Activated CD8-positive, alpha-beta T cell treated with anti-CD3 and anti-CD28 coated beads, Interleukin-2, amount 10 ng/mL, durations not matched to agents 7 days and 5 days (primary cell): ENCODE results near the gene HSDL2. TPM values are rescaled to one million over a fixed set of nuclear protein-coding genes. Genes with fewer than 3 reads are reported as not detected.

Experiments
- ATAC-seq: fragments of 150-1000 bp; cut with Tn5 transposase; one replicate; pipeline ENCODE4 v1.10.0; 2021; ENCODE audit warnings: moderate library complexity
- CTCF ChIA-PET: fragments of 350-600 bp; sonication (Branson Sonifier 250); formaldehyde crosslinking; loops from one replicate; lab custom pipeline; 2021; ENCODE audit warnings: antibody characterized with exemption; lab: Charles Lee
- POLR2A ChIA-PET: fragments of 350-600 bp; sonication (Branson Sonifier 250); formaldehyde crosslinking; loops from one replicate; lab custom pipeline; 2021; ENCODE audit warnings: antibody characterized with exemption; lab: Charles Lee
- DNase-seq: peaks from one replicate; pipeline ENCODE4 v3.0.0-alpha.2; 2020
- H3K27ac Mint-ChIP-seq: one replicate; pipeline ENCODE4 v1.8.0; 2021; ENCODE audit warnings: mild to moderate bottlenecking, mixed read lengths
- H3K27me3 Mint-ChIP-seq: one replicate; pipeline ENCODE4 v1.8.0; 2021; ENCODE audit warnings: low read depth, mixed read lengths
- H3K36me3 Mint-ChIP-seq: one replicate; pipeline ENCODE4 v1.8.0; 2021; ENCODE audit warnings: low read depth, mixed read lengths
- H3K4me1 Mint-ChIP-seq: one replicate; pipeline ENCODE4 v1.8.0; 2021; ENCODE audit warnings: low read depth, mixed read lengths
- H3K4me3 Mint-ChIP-seq: one replicate; pipeline ENCODE4 v1.8.0; 2021; ENCODE audit warnings: mild to moderate bottlenecking, mixed read lengths
- H3K9me3 Mint-ChIP-seq: one replicate; pipeline ENCODE4 v1.8.0; 2022; ENCODE audit warnings: mixed read lengths; ENCODE audit not compliant: insufficient read depth
- total RNA-seq, 2 experiments: library from RNA; stranded (reverse); gene quantifications; one replicate each; pipeline ENCODE4 v1.2.3, GENCODE V29; 2021

HSDL2 gene
- total RNA-seq, 2 experiments from 2014 or later = 28.9 to 29.8 TPM

GRCh38 chr9:112447283-112447761, 67.4 kb downstream of the HSDL2 start:
- Mint-ChIP-seq H3K36me3 (no peaks in the 10 kb centered on the region), H3K27ac (no peak overlapping the region), H3K27me3 (no peaks in the 10 kb centered on the region), H3K9me3 (no peaks in the 10 kb centered on the region), H3K4me1 (peaks cover 14% of the 10 kb centered on the region), H3K4me3 (no peak overlapping the region)
- CTCF ChIA-PET = no interaction called here
- POLR2A ChIA-PET = no interaction called here
- DNase-seq (no peak), ATAC-seq (no peak)

- POLR2A ChIA-PET = no interaction called here
- H3K9me3 Mint-ChIP-seq = peaks cover 4% of the 10 kb centered on the region
- H3K4me1 Mint-ChIP-seq = peaks cover 2% of the 10 kb centered on the region
- no peak overlapping the region for H3K4me3 Mint-ChIP-seq
- no peaks in the 10 kb centered on the region for H3K27me3 Mint-ChIP-seq
- H3K27ac Mint-ChIP-seq = no peak overlapping the region
- CTCF ChIA-PET = no interaction called here
- ATAC-seq (no peak), DNase-seq (no peak)
- H3K36me3 Mint-ChIP-seq = peaks cover 43% of the 10 kb centered on the region
Measured at GRCh38 chr9:112462855-112463254, 82.9 kb downstream of the HSDL2 start.

- ATAC-seq (no peak), DNase-seq (no peak)
- POLR2A ChIA-PET = no interaction called here
- no peaks in the 10 kb centered on the region for H3K27me3 Mint-ChIP-seq
- CTCF ChIA-PET = no interaction called here
- H3K27ac Mint-ChIP-seq = no peak overlapping the region
- H3K4me3 Mint-ChIP-seq = no peak overlapping the region
- H3K9me3 Mint-ChIP-seq = peaks cover 4% of the 10 kb centered on the region
- no peaks in the 10 kb centered on the region for H3K4me1 Mint-ChIP-seq
- H3K36me3 Mint-ChIP-seq = peaks cover 31% of the 10 kb centered on the region
Measured at GRCh38 chr9:112465352-112465751, 85.4 kb downstream of the HSDL2 start.

- Mint-ChIP-seq H3K9me3 (peaks cover 5% of the 10 kb centered on the region), H3K36me3 (peaks cover 30% of the 10 kb centered on the region), H3K27ac (no peak overlapping the region), H3K4me1 (no peaks in the 10 kb centered on the region), H3K4me3 (no peak overlapping the region), H3K27me3 (no peaks in the 10 kb centered on the region)
- POLR2A ChIA-PET = interaction anchor here (1.3 kb wide), 1 partner anchor 13 kb away, joined by 5 read pairs; the partner anchor contains the start of gene KIAA1958
- no peak for ATAC-seq
- CTCF ChIA-PET = interaction anchor here (0.8 kb wide), 1 partner anchor 10 kb away, joined by 3 read pairs; no protein-coding TSS in a partner anchor
- DNase-seq = no peak
Measured at GRCh38 chr9:112472996-112473395, 93.1 kb downstream of the HSDL2 start.

- Mint-ChIP-seq H3K36me3 (peaks cover 34% of the 10 kb centered on the region), H3K4me3 (no peak overlapping the region), H3K27me3 (no peaks in the 10 kb centered on the region), H3K9me3 (peaks cover 5% of the 10 kb centered on the region), H3K4me1 (no peaks in the 10 kb centered on the region), H3K27ac (no peak overlapping the region)
- CTCF ChIA-PET = no interaction called here
- ATAC-seq (no peak), DNase-seq (no peak)
- POLR2A ChIA-PET = no interaction called here
Measured at GRCh38 chr9:112473986-112474385, 94.1 kb downstream of the HSDL2 start.

GRCh38 chr9:112475318-112475717, 95.4 kb downstream of the HSDL2 start:
- H3K27me3 Mint-ChIP-seq = no peaks in the 10 kb centered on the region
- peaks cover 31% of the 10 kb centered on the region for H3K36me3 Mint-ChIP-seq
- no peak overlapping the region for H3K27ac Mint-ChIP-seq
- ChIA-PET POLR2A (no interaction called here), CTCF (interaction anchor here (1.0 kb wide), 1 partner anchor 10 kb away, joined by 3 read pairs; no protein-coding TSS in a partner anchor)
- peaks cover 5% of the 10 kb centered on the region for H3K9me3 Mint-ChIP-seq
- ATAC-seq (no peak), DNase-seq (no peak)
- no peaks in the 10 kb centered on the region for H3K4me1 Mint-ChIP-seq
- no peak overlapping the region for H3K4me3 Mint-ChIP-seq

- POLR2A ChIA-PET = interaction anchor here (1.1 to 1.9 kb wide), 2 partner anchors 9 to 98 kb away, joined by 3 to 7 read pairs; partner anchors contain the start of gene KIAA1958
Measured at GRCh38 chr9:112477330-112477729, 97.4 kb downstream of the HSDL2 start.

GRCh38 chr9:112479221-112479620, 99.3 kb downstream of the HSDL2 start:
- DNase-seq (no peak), ATAC-seq (no peak)
- ChIA-PET POLR2A (no interaction called here), CTCF (interaction anchor here (1.2 kb wide), 1 partner anchor 12 kb away, joined by 3 read pairs; no protein-coding TSS in a partner anchor)
- Mint-ChIP-seq H3K36me3 (peaks cover 27% of the 10 kb centered on the region), H3K9me3 (peaks cover 5% of the 10 kb centered on the region), H3K4me3 (no peak overlapping the region), H3K4me1 (no peaks in the 10 kb centered on the region), H3K27me3 (no peaks in the 10 kb centered on the region), H3K27ac (no peak overlapping the region)

More at GRCh38 chr9:112477330-112477729, 97.4 kb downstream of the HSDL2 start:
- Mint-ChIP-seq H3K36me3 (peaks cover 28% of the 10 kb centered on the region), H3K27ac (no peak overlapping the region), H3K9me3 (peaks cover 5% of the 10 kb centered on the region), H3K4me1 (no peaks in the 10 kb centered on the region), H3K27me3 (no peaks in the 10 kb centered on the region), H3K4me3 (no peak overlapping the region)
- DNase-seq (no peak), ATAC-seq (no peak)
- CTCF ChIA-PET = no interaction called here

GRCh38 chr9:112484607-112485006, 104.7 kb downstream of the HSDL2 start:
- no peak for DNase-seq
- H3K9me3 Mint-ChIP-seq = no peaks in the 10 kb centered on the region
- no peak for ATAC-seq
- peaks cover 29% of the 10 kb centered on the region for H3K4me1 Mint-ChIP-seq
- H3K36me3 Mint-ChIP-seq = peaks cover 5% of the 10 kb centered on the region
- ChIA-PET POLR2A (no interaction called here), CTCF (interaction anchor here (2.9 kb wide), 1 partner anchor 233 kb away, joined by 13 read pairs; the partner anchor contains the start of gene INIP)
- no peak overlapping the region for H3K27ac Mint-ChIP-seq
- H3K4me3 Mint-ChIP-seq = no peak overlapping the region
- no peaks in the 10 kb centered on the region for H3K27me3 Mint-ChIP-seq

GRCh38 chr9:112485574-112485973, 105.7 kb downstream of the HSDL2 start:
- Mint-ChIP-seq H3K36me3 (peaks cover 7% of the 10 kb centered on the region), H3K27ac (peak overlapping the region; percentile 96), H3K9me3 (no peaks in the 10 kb centered on the region), H3K27me3 (no peaks in the 10 kb centered on the region), H3K4me3 (peak overlapping the region; percentile 83), H3K4me1 (peaks cover 35% of the 10 kb centered on the region)
- DNase-seq (no peak), ATAC-seq (no peak)
- CTCF ChIA-PET = interaction anchor here (0.8 to 2.9 kb wide), 5 partner anchors 11 to 307 kb away, joined by 3 to 13 read pairs (median 5); partner anchors contain the start of genes HSDL2 and INIP
- POLR2A ChIA-PET = interaction anchor here (0.6 to 3.2 kb wide), 7 partner anchors 9 to 888 kb away, joined by 3 to 22 read pairs (median 5); partner anchors contain the start of genes HSDL2, INIP and PTBP3

GRCh38 chr9:112486221-112487007, 106.5 kb downstream of the HSDL2 start, which contains the start of gene KIAA1958:
Gene KIAA1958 (plus strand): TSS chr9:112486827. CDS start chr9:112574081, 87,254 bp downstream.
- Mint-ChIP-seq H3K4me3 (peak within 1 kb of the TSS; percentile 92), H3K27ac (peak within 1 kb of the TSS; percentile 96), H3K9me3 (no peaks in the 10 kb centered on the region), H3K27me3 (no peaks in the 10 kb centered on the region), H3K4me1 (peaks cover 36% of the 10 kb centered on the region), H3K36me3 (peaks cover 5% of the 10 kb centered on the region)
- peak; percentile 92 for DNase-seq
- CTCF ChIA-PET = interaction anchor here (1.3 to 2.9 kb wide), 3 partner anchors 43 to 232 kb away, joined by 5 to 13 read pairs (median 6); partner anchors contain the start of genes HSDL2 and INIP
- POLR2A ChIA-PET = interaction anchor here (0.6 to 3.2 kb wide), 9 partner anchors 9 to 889 kb away, joined by 3 to 22 read pairs (median 5); partner anchors contain the start of genes HSDL2, INIP and PTBP3
- ATAC-seq = peak; percentile 91
